Testis (tissue), 2 donors: ENCODE measurements around the gene ZDHHC16.

Experiments
- POLR2A ChIP-seq: fragments of 450-650 bp; IDR thresholded peaks from one replicate; pipeline ENCODE4 v1.6.1; 2017; ENCODE audit warnings: antibody characterized with exemption, mild to moderate bottlenecking, moderate library complexity
- TF ChIP-seq, protein P1 (sequence below), 3 experiments: fragments of 450-650 bp in 2 of 3; fragments of 200-600 bp in 1 of 3; sonication (generic) in 1 of 3; IDR thresholded peaks; one replicate each; pipeline ENCODE4 v1.5.1; 2016 to 2019; ENCODE audit warnings: antibody characterized with exemption in 3 of 3, mild to moderate bottlenecking in 2 of 3, moderate library complexity in 1 of 3

- TF ChIP-seq, protein P1, sequence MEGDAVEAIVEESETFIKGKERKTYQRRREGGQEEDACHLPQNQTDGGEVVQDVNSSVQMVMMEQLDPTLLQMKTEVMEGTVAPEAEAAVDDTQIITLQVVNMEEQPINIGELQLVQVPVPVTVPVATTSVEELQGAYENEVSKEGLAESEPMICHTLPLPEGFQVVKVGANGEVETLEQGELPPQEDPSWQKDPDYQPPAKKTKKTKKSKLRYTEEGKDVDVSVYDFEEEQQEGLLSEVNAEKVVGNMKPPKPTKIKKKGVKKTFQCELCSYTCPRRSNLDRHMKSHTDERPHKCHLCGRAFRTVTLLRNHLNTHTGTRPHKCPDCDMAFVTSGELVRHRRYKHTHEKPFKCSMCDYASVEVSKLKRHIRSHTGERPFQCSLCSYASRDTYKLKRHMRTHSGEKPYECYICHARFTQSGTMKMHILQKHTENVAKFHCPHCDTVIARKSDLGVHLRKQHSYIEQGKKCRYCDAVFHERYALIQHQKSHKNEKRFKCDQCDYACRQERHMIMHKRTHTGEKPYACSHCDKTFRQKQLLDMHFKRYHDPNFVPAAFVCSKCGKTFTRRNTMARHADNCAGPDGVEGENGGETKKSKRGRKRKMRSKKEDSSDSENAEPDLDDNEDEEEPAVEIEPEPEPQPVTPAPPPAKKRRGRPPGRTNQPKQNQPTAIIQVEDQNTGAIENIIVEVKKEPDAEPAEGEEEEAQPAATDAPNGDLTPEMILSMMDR (IDR thresholded peaks at IDR 0.05): no peak
- no peak for TF ChIP-seq POLR2A
Measured at GRCh38 chr10:97506199-97506991, 60.4 kb downstream of the ZDHHC16 start.
